Endothelial cell of umbilical vein (primary cell): Measurements from ENCODE around the gene TTBK1. TPM values are rescaled to one million over a fixed set of nuclear protein-coding genes. Genes with fewer than 3 reads are reported as not detected.

ENCODE experiments used
- BruUV-seq: library from RNA; stranded (reverse); fragments of 400-500 nt; replicated peaks from 2 replicates; lab custom pipeline; 2021; lab: Mats Ljungman, UMichigan
- CTCF ChIA-PET: fragments of 300-600, 350-600 bp; sonication (Branson Sonifier 250); formaldehyde crosslinking; loops from one replicate; lab custom pipeline; 2021; ENCODE audit warnings: antibody characterized with exemption, inconsistent platforms; lab: Charles Lee
- POLR2A ChIA-PET: fragments of 300-600, 350-600 bp; sonication (Branson Sonifier 250); formaldehyde crosslinking; loops from one replicate; lab custom pipeline; 2021; ENCODE audit warnings: antibody characterized with exemption, inconsistent platforms; lab: Charles Lee
- DNase-seq: peaks from one replicate; pipeline ENCODE4 v3.0.0-alpha.2; 2011; ENCODE audit warnings: low read depth, low spot score
- FAIRE-seq: peaks from 2 replicates; lab custom pipeline; 2011; peaks lifted over from hg19 to GRCh38; lab: Jason Lieb, UNC
- H2AFZ ChIP-seq: 2 replicates; pipeline ENCODE4 v1.6.0; 2012; ENCODE audit warnings: low read depth, low read length, control low read depth, inconsistent platforms
- H3K27ac ChIP-seq: 2 replicates; pipeline ENCODE4 v1.5.1; 2011; ENCODE audit warnings: low read depth, mild to moderate bottlenecking, control low read depth, low read length, moderate library complexity; ENCODE audit not compliant: insufficient read depth
- H3K27me3 ChIP-seq, 2 experiments: 2 replicates each; pipeline versions ENCODE4 v1.6.0 to v1.6.1; 2011; ENCODE audit warnings: low read length in 2 of 2, mixed read lengths in 1 of 2; ENCODE audit not compliant: control insufficient read depth in 2 of 2, insufficient read depth in 2 of 2
- H3K36me3 ChIP-seq, 2 experiments: 2 replicates in 1 of 2; 3 replicates in 1 of 2; pipeline ENCODE4 v1.5.1; 2011; ENCODE audit warnings: low read length in 2 of 2, mild to moderate bottlenecking in 1 of 2, moderate library complexity in 1 of 2; ENCODE audit not compliant: control insufficient read depth in 2 of 2, insufficient read depth in 2 of 2; ENCODE audit errors: extremely low read depth in 1 of 2
- H3K4me1 ChIP-seq: 3 replicates; pipeline ENCODE4 v1.5.1; 2011; ENCODE audit warnings: mild to moderate bottlenecking, low read length; ENCODE audit not compliant: control insufficient read depth, insufficient read depth; ENCODE audit errors: extremely low read depth
- H3K4me2 ChIP-seq: 2 replicates; pipeline ENCODE4 v1.6.1; 2011; ENCODE audit warnings: low read length, control low read depth, mixed read lengths; ENCODE audit not compliant: insufficient read depth
- H3K4me3 ChIP-seq, 3 experiments: fragments of 200-600 bp in 1 of 3; sonication (generic), shearing (Covaris generic) in 1 of 3; replicated peaks in 1 of 3; 2 replicates each; pipeline ENCODE4 v1.5.1; 2011 to 2016; ENCODE audit warnings: control low read depth in 3 of 3, low read length in 3 of 3, mild to moderate bottlenecking in 2 of 3, inconsistent platforms in 1 of 3, low read depth in 1 of 3, moderate library complexity in 1 of 3; ENCODE audit not compliant: insufficient read depth in 1 of 3
- H3K79me2 ChIP-seq: 2 replicates; pipeline ENCODE4 v1.6.0; 2012; ENCODE audit warnings: low read length, inconsistent platforms; ENCODE audit not compliant: control insufficient read depth, insufficient read depth
- H3K9ac ChIP-seq: replicated peaks from 2 replicates; pipeline ENCODE3; 2011; ENCODE audit warnings: low read length, control low read depth; ENCODE audit not compliant: insufficient read depth; ENCODE audit errors: extremely low read depth
- H3K9me1 ChIP-seq: replicated peaks from 3 replicates; pipeline ENCODE4 v1.6.0; 2011; ENCODE audit warnings: mild to moderate bottlenecking, low read length; ENCODE audit not compliant: control insufficient read depth, insufficient read depth; ENCODE audit errors: extremely low read depth
- H3K9me3 ChIP-seq: replicated peaks from 2 replicates; pipeline ENCODE4 v1.5.1; 2012; ENCODE audit warnings: low read length, inconsistent platforms; ENCODE audit not compliant: control insufficient read depth, insufficient read depth
- H4K20me1 ChIP-seq: replicated peaks from 2 replicates; pipeline ENCODE3; 2011; ENCODE audit warnings: mild to moderate bottlenecking, low read length; ENCODE audit not compliant: control insufficient read depth, insufficient read depth; ENCODE audit errors: extremely low read depth
- CTCF ChIP-seq, 2 donors: IDR thresholded peaks; 1 replicate in 1 of 2; 2 replicates in 1 of 2; pipeline ENCODE4 v1.5.1; 2011; ENCODE audit warnings: low read length in 2 of 2, mild to moderate bottlenecking in 2 of 2, moderate library complexity in 2 of 2, control low read depth in 1 of 2, inconsistent platforms in 1 of 2, low read depth in 1 of 2; ENCODE audit not compliant: insufficient read depth in 1 of 2; ENCODE audit errors: extremely low read depth in 1 of 2
- EZH2 ChIP-seq: IDR thresholded peaks from 2 replicates; pipeline ENCODE4 v1.6.1; 2012; ENCODE audit warnings: borderline replicate concordance, low read depth, mild to moderate bottlenecking, moderate library complexity, low read length, inconsistent platforms; ENCODE audit not compliant: severe bottlenecking
- FOS ChIP-seq: IDR thresholded peaks from 2 replicates; pipeline ENCODE4 v1.6.1; 2011; ENCODE audit warnings: mild to moderate bottlenecking, low read length, moderate library complexity, borderline replicate concordance; ENCODE audit not compliant: insufficient read depth
- GATA2 ChIP-seq: IDR thresholded peaks from 2 replicates; pipeline ENCODE4 v1.7.0; 2011; ENCODE audit warnings: low read depth, mild to moderate bottlenecking, moderate library complexity, mixed read lengths, low read length; ENCODE audit not compliant: insufficient read length, insufficient read depth
- JUN ChIP-seq: IDR thresholded peaks from 2 replicates; pipeline ENCODE4 v1.6.1; 2011; ENCODE audit warnings: borderline replicate concordance, low read depth; ENCODE audit not compliant: insufficient read length, insufficient read depth
- MYC ChIP-seq: IDR thresholded peaks from one replicate; pipeline ENCODE4 v1.6.1; 2011; ENCODE audit warnings: mild to moderate bottlenecking, low read depth, low read length
- POLR2A ChIP-seq: IDR thresholded peaks from 2 replicates; pipeline ENCODE4 v1.6.1; 2012; ENCODE audit warnings: low read depth, mild to moderate bottlenecking, control low read depth, low read length
- POLR2AphosphoS5 ChIP-seq: IDR thresholded peaks from 2 replicates; pipeline ENCODE4 v1.6.1; 2012; ENCODE audit warnings: low read depth, mild to moderate bottlenecking, control low read depth, low read length, moderate library complexity; ENCODE audit not compliant: insufficient read depth
- dilution Hi-C: fragments of 300-500 bp; cut with MboI; formaldehyde crosslinking; loops from one replicate; pipeline ENCODE4 v1.15.0; 2019; ENCODE audit warnings: low sequenced_read_pairs; ENCODE audit not compliant: extremely low pct_ligation_motif_present
- intact Hi-C: fragments of 100-400 bp; cut with micrococcal nuclease; formaldehyde crosslinking; loops from one replicate; pipeline ENCODE4 v1.10.0; 2022
- polyA plus RNA-seq, 4 experiments: library from polyadenylated mRNA; depleted of rRNA in 3 of 4; stranded (reverse) in 3 of 4; unstranded in 1 of 4; fragments of >200 nt; gene quantifications; 2 replicates each; pipeline versions ENCODE4 v1.2.1 to v1.2.3, GENCODE V29; 2011 to 2012; ENCODE audit warnings: missing spikeins in 1 of 4
- total RNA-seq: library from RNA; stranded (reverse); gene quantifications from 2 replicates; pipeline ENCODE4 v1.2.3, GENCODE V29; 2021
- TF ChIP-seq, protein P1 (sequence below): IDR thresholded peaks from 2 replicates; pipeline ENCODE4 v1.6.1; 2011; ENCODE audit not compliant: insufficient read depth, insufficient read length

The TTBK1 gene
- total and polyA plus RNA-seq, 2 donors (not counting 3 experiments of a cell fraction or from before 2014, with no cell fraction given), result 0.06 TPM; not detected in 1

- dilution Hi-C loops, result no loop called here
- H3K9me3 ChIP-seq, result no peaks in the 10 kb centered on the region
- peaks cover 49 to 54% of the 10 kb centered on the region in 2 experiments for H3K27me3 ChIP-seq
- DNase-seq, result no peak
- no peak overlapping the region for H3K4me2 ChIP-seq
- no peak overlapping the region for H2AFZ ChIP-seq
- ChIA-PET CTCF (interaction anchor here (1.3 kb wide), 1 partner anchor 63 kb away, joined by 4 read pairs; no protein-coding TSS in a partner anchor), POLR2A (no interaction called here)
- no peak overlapping the region for H3K27ac ChIP-seq
- no peaks in the 10 kb centered on the region for H3K36me3 ChIP-seq
- H3K4me1 ChIP-seq, result no peaks in the 10 kb centered on the region
- H3K4me3 ChIP-seq, result no peak overlapping the region
- TF ChIP-seq EZH2, result no peak
- no peak for TF ChIP-seq POLR2A
- no peak for TF ChIP-seq GATA2
- intact Hi-C loops, result no loop called here
- H3K9ac ChIP-seq, result no peak overlapping the region
- no peaks in the 10 kb centered on the region for H3K79me2 ChIP-seq
- FAIRE-seq, result no peak
- no peaks in the 10 kb centered on the region for H3K9me1 ChIP-seq
- no TSS peak for BruUV-seq
- no peaks in the 10 kb centered on the region for H4K20me1 ChIP-seq
These were observed 28.0 kb downstream of the TTBK1 start for GRCh38 chr6:43271103-43271815.

- no peak overlapping the region for H2AFZ ChIP-seq
- intact Hi-C loops, result no loop called here
- FAIRE-seq, result no peak
- dilution Hi-C loops, result no loop called here
- BruUV-seq, result no TSS peak
- DNase-seq, result no peak
- H3K4me2 ChIP-seq, result no peak overlapping the region
- POLR2A ChIA-PET, result no interaction called here
- H3K4me3 ChIP-seq, result no peak overlapping the region
- H3K9ac ChIP-seq, result no peak overlapping the region
- CTCF ChIA-PET, result interaction anchor here (1.3 kb wide), 1 partner anchor 62 kb away, joined by 4 read pairs; no protein-coding TSS in a partner anchor
- H3K36me3 ChIP-seq, result no peaks in the 10 kb centered on the region
- H3K27ac ChIP-seq, result no peak overlapping the region
- H3K27me3 ChIP-seq, result peaks cover 53 to 59% of the 10 kb centered on the region in 2 experiments
- no peaks in the 10 kb centered on the region for H3K4me1 ChIP-seq
- no peaks in the 10 kb centered on the region for H3K79me2 ChIP-seq
- no peaks in the 10 kb centered on the region for H3K9me1 ChIP-seq
- TF ChIP-seq CTCF (IDR thresholded peaks at IDR 0.05; ENCODE audit: extremely low read depth in 1 of 2, insufficient read depth in 1 of 2, low read depth in 1 of 2, low read length in 2 of 2) (no peak), JUN (no peak), GATA2 (no peak), MYC (no peak), POLR2A (no peak), POLR2AphosphoS5 (no peak), FOS (no peak), EZH2 (no peak)
- TF ChIP-seq, protein P1, sequence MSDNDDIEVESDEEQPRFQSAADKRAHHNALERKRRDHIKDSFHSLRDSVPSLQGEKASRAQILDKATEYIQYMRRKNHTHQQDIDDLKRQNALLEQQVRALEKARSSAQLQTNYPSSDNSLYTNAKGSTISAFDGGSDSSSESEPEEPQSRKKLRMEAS, result no peak
- no peaks in the 10 kb centered on the region for H4K20me1 ChIP-seq
- H3K9me3 ChIP-seq, result no peaks in the 10 kb centered on the region
These were observed 28.7 kb downstream of the TTBK1 start for GRCh38 chr6:43271944-43272343.
